8988T (cell line): ENCODE measurements around the gene GPX4.
A peak's percentile ranks its signal among the peaks of the same experiment; 100 is the strongest.

Experiments used
- DNase-seq: peaks from one replicate; pipeline ENCODE4 v3.0.0; 2011

The GPX4 gene, protein sequence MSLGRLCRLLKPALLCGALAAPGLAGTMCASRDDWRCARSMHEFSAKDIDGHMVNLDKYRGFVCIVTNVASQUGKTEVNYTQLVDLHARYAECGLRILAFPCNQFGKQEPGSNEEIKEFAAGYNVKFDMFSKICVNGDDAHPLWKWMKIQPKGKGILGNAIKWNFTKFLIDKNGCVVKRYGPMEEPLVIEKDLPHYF

DNA sequence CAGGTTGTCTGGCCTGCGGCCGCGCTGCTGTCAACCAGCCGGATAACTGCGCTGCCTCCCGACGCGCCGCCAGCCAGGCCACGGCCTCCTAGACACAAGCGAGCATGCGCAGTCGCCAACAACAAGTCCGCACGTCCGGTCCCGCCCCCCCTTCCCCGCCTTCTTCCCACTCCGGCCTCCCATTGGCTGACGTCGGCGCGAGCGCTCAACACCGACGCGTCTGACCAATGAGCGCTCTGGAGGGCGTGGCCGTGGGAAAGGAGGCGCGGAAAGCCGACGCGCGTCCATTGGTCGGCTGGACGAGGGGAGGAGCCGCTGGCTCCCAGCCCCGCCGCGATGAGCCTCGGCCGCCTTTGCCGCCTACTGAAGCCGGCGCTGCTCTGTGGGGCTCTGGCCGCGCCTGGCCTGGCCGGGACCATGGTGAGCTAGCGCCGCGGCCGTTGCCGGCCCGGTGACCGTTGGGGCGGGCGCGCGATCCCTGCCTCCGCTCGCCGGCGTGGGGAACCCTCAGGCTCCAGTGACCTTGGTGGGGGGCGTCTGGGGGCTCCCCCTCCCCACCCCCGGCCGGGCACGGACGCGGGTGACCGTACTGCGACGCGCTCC, at the start of gene GPX4:
Gene GPX4, plus strand, starts transcription at position 287 of the 603 bp plus-strand sequence. Its CDS starts 50 bp downstream, at position 337.
- peak; percentile 99 for DNase-seq

DNA sequence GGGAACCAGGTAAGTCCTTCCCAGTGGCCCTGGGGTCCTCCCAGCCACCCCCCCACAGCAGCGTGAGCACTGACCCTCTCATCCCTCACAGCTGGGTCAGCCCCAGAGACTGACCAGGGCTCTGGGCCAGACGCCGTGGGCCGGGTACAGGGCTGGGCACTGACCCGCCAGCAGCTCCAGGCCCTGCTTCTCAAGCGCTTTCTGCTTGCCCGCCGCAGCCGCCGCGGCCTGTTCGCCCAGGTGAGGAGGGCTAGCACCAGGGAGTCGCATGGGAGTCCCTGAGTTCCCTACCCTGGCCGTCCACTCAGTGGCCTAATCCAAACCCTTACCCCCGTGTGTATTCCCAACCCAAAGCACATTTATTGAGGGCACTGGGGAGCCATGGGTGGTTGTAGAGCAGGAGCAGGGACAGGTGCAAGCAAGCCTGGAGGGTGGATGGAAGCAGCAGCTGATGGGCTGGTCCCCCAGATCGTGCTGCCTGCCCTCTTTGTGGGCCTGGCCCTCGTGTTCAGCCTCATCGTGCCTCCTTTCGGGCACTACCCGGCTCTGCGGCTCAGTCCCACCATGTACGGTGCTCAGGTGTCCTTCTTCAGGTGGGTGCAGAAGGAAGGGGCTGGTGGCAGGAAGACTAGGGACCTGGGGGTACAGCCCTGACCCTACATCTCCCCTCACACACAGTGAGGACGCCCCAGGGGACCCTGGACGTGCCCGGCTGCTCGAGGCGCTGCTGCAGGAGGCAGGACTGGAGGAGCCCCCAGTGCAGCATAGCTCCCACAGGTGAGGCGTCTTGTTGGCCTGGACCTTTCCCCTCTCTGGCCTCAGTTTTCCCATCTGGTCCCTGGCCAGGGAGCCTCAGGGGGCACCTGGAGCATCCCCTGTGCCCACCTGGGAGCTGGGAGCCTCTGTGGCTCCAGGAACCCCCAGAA, 49.4 kb upstream of the GPX4 start:
- no peak for DNase-seq

DNA sequence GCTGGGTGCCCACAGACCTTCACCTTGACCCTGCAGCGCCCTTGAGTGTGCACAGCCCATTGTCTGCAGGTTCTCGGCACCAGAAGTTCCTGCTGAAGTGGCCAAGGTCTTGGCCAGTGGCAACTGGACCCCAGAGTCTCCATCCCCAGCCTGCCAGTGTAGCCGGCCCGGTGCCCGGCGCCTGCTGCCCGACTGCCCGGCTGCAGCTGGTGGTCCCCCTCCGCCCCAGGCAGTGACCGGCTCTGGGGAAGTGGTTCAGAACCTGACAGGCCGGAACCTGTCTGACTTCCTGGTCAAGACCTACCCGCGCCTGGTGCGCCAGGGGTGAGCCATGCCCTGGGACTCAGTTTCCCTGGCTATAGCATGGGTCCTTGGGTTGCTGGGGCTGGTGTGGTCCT, 48.8 kb upstream of the GPX4 start:
- DNase-seq, result no peak

DNA sequence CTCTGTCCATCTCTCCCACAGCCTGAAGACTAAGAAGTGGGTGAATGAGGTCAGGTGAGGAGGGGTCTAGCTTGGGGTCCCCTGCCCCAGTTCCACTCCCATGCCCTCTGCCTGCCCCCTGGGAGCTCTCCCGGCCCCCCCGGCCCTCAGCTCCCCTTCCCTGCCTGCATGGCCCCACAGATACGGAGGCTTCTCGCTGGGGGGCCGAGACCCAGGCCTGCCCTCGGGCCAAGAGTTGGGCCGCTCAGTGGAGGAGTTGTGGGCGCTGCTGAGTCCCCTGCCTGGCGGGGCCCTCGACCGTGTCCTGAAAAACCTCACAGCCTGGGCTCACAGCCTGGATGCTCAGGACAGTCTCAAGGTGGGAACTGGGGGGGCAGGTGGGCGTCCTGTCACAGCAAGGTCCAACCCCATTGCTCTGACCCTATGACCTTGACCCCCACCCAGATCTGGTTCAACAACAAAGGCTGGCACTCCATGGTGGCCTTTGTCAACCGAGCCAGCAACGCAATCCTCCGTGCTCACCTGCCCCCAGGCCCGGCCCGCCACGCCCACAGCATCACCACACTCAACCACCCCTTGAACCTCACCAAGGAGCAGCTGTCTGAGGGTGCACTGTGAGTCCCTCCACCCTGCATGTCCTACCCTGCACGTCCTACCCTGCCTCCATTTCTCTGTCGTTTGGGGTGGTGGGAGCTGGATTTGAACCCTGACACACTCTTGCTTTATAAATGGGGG, 47.7 kb upstream of the GPX4 start:
- no peak for DNase-seq

DNA sequence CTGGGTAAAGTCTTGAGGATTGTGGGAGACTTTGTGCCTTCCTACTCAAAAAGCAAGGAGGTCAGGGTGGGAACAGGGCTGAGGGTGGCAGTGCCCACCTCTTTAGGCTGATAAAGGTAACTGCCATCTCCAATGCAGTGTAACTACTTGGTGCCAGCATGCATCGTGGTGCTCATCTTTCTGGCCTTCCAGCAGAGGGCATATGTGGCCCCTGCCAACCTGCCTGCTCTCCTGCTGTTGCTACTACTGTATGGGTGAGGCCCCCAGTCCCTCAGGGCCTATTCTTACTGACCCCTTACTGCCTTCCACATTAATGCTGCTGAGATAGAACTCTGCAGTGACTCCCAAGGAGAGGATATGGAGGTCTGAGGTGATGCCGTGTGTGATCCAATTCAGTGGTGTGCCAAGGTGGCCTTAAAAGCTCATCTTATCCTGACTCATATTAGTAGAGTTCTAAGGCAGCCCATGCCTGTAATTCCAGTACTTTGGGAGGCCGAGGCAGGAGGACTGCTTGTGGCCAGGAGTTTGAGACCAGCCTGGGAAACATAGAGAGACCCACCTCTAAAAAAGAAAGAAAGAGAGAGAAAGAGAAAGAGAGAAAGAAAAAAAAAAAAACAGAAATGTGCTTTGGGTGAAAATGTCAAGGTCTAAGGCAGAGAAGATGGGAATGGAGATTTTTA, 46.5 kb upstream of the GPX4 start:
- DNase-seq, result peak; percentile 82

DNA sequence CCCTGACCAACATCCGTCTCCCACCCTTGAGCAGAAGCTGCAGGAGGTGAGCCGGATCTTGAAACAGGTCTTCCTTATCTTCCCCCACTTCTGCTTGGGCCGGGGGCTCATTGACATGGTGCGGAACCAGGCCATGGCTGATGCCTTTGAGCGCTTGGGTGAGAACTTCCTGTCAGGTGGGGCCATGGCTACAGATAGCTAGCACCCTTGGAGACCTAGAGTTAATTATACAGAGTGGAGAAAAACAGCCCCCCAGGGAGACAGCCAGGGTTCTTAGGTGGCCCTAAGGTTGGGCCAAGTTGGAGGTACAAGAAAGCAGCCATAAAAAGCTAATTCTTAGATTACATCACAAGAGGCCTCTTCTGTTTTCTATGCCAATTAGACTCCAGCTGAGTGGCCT, 45.7 kb upstream of the GPX4 start:
- no peak for DNase-seq

DNA sequence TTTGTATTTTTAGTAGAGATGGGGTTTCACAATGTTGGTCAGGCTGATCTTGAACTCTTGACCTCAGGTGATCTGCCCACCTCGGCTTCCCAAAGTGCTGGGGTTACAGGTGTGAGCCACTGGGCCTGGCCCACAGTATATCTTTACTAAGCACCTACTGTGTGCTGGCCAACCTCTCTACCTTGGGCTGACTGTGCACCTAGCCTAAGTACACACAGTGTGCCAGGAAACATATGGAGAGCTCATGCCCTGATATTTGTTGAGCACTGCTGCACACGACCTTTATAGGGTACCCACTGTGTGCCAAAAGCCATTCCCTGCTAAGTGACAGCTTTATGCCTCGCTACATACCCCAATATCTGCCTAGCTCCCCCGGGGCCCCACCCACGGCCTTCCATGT, 43.1 kb upstream of the GPX4 start:
- DNase-seq, result no peak

DNA sequence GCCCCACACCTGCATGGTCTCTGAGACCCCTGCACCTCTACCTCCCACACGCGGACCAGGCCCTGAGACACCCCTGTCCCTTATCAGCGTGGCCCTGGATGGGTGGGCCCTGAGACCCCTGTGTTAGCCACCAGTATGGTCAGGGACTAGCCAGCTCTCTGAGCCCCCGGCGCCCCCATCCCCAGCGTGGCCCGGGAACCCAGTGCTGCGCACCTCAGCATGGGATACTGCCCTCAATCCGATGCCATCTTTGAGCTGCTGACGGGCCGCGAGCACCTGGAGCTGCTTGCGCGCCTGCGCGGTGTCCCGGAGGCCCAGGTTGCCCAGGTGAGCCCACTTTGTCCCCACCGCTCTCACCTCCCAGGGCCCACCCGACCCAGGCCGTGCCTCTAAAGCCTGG, 41.8 kb upstream of the GPX4 start:
- no peak for DNase-seq

DNA sequence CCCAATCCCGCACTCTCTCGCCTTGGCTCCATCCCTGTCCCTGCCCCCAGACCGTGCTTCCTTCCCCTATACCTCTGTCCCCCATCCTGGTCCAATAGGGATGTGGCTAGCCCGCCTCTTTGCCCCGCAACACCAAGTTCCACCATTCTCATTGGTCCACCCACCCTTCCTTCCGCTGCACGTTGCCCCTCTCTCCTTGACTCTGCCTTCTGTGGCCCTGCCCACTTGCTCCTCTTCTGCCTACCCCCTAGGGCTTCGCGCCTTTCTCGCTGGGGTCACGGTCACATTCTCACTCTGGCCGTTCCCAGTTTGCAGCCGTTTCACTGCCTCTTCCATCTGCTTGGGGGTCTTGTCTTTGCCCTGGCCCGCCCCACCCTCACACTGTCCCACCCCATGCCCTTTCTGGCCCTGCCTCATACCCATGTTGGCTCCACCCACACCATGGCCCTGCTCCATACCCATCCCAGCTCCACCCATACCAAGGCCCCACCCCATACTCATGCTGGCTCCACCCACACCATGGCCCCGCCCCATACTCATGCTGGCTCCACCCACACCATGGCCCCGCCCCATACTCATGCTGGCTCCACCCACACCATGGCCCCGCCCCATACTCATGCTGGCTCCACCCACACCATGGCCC, 41.3 kb upstream of the GPX4 start:
- no peak for DNase-seq

DNA sequence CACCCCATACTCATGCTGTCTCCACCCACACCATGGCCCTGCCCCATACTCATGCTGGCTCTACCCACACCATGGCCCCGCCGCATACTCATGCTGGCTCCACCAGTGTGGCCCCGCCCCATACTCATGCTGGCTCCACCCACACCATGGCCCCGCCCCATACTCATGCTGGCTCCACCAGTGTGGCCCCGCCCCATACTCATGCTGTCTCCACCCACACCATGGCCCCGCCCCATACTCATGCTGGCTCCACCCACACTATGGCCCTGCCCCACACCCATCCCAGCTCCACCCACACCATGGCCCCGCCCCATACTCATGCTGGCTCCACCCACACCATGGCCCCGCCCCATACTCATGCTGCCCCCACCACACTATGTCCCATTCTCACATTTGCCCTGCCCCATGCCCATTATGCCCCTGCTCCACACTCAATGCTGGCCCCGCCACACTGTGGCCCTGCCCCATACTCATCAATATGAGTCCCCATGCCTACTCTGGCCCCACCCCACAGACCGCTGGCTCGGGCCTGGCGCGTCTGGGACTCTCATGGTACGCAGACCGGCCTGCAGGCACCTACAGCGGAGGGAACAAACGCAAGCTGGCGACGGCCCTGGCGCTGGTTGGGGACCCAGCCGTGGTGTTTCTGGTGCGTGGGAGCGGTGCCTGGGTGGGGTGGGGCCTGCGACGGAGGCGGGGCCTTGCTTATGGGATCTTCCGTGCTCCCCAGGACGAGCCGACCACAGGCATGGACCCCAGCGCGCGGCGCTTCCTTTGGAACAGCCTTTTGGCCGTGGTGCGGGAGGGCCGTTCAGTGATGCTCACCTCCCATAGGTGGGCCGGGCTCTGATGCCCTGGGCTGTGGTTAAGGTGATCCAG, 40.5 kb upstream of the GPX4 start:
- no peak for DNase-seq

DNA sequence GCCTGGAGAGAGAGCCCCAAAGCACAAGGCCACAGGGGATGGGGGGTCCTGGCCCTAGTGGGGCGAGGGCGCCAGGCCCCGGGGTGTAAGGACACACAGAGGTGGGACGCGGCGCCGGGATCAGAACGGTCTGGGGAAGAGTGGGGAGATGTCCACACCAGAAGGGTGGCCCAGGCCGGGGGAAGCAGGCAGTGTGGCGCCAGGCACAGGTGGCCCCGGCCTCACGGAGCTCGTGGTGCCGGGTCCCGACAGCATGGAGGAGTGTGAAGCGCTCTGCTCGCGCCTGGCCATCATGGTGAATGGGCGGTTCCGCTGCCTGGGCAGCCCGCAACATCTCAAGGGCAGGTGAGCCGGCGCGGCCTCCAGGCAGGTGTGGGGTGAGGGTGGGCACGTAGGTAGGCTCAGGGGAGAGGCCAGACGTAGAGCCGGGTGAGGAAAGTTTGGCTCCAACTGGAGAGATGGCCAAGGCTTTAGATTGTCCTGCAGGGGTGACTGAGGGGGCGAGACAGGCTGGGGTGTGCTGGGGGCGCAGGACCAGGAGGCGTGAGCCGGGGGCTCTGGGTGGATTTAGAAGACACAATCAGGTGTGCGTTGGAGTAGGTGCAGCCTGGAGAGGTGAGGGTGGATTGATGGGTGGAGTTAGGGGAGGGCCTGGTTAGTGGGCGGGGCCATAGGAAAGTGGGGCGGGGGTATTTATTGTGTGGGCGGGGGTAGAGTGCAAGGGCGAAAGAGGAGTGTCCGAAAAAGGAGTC, 39.7 kb upstream of the GPX4 start:
- no peak for DNase-seq

DNA sequence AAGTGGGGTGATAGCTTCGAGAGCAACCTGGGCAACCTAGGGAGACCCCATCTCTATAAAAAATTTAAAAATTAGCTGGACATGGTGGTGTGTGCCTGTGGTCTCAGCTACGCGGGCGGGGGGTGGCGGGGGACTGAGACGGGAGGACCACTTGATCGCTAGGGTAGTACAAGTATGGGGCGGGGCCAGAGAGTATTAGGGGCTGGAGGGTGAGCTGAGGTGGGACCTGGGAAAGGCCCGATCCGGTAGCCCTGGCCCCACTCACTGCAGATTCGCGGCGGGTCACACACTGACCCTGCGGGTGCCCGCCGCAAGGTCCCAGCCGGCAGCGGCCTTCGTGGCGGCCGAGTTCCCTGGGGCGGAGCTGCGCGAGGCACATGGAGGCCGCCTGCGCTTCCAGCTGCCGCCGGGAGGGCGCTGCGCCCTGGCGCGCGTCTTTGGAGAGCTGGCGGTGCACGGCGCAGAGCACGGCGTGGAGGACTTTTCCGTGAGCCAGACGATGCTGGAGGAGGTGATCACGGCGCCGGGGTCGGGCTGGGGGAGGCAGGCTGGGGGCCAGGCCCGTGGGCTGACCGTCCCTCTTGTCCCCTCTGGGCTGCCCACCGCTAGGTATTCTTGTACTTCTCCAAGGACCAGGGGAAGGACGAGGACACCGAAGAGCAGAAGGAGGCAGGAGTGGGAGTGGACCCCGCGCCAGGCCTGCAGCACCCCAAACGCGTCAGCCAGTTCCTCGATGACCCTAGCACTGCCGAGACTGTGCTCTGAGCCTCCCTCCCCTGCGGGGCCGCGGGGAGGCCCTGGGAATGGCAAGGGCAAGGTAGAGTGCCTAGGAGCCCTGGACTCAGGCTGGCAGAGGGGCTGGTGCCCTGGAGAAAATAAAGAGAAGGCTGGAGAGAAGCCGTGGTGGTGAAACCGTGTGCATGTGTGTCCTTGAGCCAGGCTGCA, 38.9 kb upstream of the GPX4 start:
- DNase-seq, result peak; percentile 77

DNA sequence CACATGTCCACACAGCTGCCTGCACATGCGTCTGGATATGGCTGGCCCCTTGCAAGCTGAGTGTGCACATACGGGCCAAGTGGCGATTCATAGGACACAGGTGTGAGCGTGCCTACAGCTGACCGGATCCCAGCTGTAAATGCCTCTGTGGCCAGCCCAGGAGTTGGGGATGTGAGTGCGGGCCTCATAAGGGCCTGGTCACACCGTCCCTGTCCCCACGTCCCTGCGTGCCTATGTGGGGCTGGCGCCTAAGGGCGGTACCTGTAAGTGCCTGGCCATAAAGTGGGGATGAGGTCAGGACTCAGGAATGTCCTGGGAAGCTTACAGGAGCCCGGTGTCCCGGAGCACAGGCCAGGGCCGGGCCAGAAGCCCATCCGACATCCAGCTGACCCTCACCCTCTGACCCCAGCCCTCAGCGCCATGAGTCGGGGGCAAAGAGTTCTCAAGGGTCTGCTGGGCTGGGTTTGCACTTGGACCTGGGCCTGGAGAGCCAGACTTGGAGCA, 38.1 kb upstream of the GPX4 start:
- peak; percentile 90 for DNase-seq

DNA sequence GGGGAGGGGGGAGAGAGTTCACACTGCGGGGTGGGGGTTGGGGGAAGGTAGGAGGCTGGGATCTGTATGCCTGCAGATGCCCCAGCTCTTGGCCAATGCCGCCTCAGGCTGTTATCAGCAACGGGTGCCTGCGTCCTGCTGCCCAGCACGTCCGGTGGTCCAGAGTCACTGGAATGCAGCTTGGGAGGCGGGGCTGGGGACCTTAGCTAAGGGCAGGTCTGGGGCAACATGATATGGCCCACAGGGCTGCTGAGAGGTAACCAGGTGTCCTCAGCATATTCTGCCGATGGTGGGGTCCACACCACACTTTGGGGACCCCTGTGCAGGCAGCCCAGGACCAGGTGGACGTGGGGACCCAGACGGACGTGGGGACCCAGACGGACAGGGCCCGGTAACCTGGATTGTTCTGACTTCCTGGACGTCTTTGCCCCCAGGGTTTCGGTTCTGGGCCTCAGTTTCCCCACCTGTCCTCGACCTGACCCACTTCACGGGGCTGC, 37.5 kb upstream of the GPX4 start:
- peak; percentile 77 for DNase-seq

DNA sequence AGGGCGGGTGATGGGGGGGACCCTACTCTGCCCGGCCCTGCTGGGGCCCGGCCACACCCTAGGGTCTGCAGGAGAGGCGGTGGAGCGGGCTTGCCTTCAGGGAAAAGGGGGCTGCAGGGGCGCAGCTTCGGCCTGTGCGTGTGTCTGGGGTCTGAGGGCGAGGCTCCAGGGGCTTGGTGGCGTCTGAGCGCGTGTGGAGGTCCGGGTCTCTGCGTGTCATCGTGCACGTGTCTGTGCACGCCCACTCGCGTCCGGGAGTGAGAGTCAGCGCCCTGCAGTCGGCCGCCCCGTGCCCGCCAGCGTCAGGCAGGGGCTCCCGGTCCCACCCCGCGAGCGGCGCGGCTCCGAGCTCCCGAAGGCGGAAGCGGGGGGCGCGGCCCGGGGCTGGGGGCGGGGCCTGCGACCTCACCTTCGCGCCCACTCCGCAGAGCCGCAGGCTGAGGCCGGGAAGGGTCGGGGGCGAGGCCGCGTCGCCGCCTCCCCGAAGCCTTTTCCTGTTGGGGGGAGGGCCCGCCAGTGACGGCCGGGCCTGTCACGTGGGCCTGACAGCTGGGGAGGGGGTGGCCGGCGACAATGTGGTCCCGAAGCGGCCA, 37.0 kb upstream of the GPX4 start, which contains the start of gene ARHGAP45:
Gene ARHGAP45, plus strand, starts transcription at position 420 of the 593 bp plus-strand sequence. CDS start 239 bp downstream, outside the sequence.
- DNase-seq, result no peak

DNA sequence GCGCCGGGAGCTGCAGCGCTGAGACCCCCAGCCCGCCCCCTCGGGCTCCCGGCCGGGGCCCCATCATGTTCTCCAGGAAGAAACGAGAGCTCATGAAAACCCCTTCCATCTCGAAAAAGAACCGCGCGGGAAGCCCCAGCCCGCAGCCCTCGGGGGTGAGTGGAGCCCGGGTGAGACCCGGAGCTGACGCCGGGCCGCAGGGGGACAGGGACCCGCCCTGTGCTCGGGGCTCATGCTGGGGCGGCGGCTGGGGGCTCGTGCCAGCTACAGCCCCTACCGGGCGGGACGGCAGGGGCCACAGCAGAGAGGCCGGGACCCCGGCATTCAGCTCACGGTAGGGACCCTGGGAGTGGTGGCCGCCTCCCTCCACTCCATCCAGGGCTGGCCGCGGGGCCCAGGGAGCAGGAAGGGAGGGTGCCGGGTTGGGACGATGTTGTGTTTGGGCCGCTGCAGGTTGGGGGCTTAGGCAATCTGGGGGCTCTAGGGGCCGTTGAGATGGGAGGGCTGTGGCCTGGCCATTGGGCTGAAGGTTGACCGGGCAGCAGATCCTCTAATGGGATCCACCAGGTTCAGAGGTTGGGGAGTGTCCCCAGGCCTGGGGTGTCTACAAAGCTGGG, 36.3 kb upstream of the GPX4 start:
- DNase-seq, result no peak
